ENCODE results near the gene GET3. TPM values are rescaled to one million over a fixed set of nuclear protein-coding genes. Genes with fewer than 3 reads are reported as not detected.

Gene GET3
- total RNA-seq, 1 experiment from 2014 or later, result 110 TPM

DNA sequence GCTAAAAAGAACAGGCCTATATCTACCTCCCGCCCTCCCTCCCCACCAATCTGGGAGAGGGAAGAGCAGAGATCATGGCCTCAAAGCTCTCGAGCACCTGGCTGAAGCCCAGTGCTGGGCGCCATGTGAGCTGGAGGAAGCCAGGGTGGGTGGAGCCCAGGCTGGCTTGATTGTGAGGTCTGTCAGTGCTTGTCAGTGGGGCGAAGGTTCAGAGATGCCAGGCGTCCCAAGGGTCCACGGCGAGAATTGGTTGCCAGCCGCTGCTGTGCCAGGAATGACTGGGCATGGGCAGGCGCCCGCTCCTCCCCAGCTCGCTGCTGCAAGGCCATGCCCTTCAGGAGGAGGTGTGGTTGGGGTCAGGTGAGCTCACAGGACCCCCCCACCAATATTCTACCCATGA lies 25.8 kb downstream of the GET3 start (continued):
- no peak for TF ChIP-seq SMAD3 (CRISPR knock-in tag; IDR thresholded peaks at IDR 0.05; ENCODE audit: borderline replicate concordance)
- TF ChIP-seq, protein P1, sequence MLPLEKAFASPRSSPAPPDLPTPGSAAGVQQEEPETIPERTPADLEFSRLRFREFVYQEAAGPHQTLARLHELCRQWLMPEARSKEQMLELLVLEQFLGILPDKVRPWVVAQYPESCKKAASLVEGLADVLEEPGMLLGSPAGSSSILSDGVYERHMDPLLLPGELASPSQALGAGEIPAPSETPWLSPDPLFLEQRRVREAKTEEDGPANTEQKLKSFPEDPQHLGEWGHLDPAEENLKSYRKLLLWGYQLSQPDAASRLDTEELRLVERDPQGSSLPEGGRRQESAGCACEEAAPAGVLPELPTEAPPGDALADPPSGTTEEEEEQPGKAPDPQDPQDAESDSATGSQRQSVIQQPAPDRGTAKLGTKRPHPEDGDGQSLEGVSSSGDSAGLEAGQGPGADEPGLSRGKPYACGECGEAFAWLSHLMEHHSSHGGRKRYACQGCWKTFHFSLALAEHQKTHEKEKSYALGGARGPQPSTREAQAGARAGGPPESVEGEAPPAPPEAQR (CRISPR knock-in tag; IDR thresholded peaks at IDR 0.05), result no peak
- no peak for TF ChIP-seq ZNF423 (CRISPR knock-in tag; IDR thresholded peaks at IDR 0.05)
- TF ChIP-seq TEAD4 (CRISPR knock-in tag; IDR thresholded peaks at IDR 0.05), result no peak

DNA sequence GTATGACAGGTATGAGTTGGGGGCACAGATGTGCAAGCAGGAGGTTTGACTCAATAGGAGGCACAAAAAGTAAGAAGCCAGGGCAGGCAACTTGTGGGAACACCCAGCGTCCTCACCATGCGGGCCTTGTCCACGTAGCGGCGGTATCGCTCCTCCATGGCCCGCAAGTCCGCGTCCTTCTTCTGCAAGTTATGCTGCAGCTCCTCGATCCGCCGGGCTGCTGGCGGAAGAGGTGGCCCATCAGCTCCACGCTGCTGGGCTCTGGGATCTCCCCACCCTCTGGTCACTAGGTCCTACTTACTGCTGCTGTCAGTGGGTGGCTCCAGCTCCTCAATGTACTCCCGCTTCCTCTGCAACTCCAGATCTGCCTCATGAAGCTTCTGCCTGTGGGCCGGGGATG lies 27.4 kb downstream of the GET3 start:
- Mint-ChIP-seq H3K4me3 (no peak overlapping the region), H3K27ac (no peak overlapping the region), H3K27me3 (ENCODE audit: low read depth) (no peaks in the 10 kb centered on the region), H3K9me3 (no peaks in the 10 kb centered on the region), H3K4me1 (peaks cover 8% of the 10 kb centered on the region; the same call in 1 of the 2 replicates), H3K36me3 (peaks cover 27% of the 10 kb centered on the region)
- TF ChIP-seq, protein P2, sequence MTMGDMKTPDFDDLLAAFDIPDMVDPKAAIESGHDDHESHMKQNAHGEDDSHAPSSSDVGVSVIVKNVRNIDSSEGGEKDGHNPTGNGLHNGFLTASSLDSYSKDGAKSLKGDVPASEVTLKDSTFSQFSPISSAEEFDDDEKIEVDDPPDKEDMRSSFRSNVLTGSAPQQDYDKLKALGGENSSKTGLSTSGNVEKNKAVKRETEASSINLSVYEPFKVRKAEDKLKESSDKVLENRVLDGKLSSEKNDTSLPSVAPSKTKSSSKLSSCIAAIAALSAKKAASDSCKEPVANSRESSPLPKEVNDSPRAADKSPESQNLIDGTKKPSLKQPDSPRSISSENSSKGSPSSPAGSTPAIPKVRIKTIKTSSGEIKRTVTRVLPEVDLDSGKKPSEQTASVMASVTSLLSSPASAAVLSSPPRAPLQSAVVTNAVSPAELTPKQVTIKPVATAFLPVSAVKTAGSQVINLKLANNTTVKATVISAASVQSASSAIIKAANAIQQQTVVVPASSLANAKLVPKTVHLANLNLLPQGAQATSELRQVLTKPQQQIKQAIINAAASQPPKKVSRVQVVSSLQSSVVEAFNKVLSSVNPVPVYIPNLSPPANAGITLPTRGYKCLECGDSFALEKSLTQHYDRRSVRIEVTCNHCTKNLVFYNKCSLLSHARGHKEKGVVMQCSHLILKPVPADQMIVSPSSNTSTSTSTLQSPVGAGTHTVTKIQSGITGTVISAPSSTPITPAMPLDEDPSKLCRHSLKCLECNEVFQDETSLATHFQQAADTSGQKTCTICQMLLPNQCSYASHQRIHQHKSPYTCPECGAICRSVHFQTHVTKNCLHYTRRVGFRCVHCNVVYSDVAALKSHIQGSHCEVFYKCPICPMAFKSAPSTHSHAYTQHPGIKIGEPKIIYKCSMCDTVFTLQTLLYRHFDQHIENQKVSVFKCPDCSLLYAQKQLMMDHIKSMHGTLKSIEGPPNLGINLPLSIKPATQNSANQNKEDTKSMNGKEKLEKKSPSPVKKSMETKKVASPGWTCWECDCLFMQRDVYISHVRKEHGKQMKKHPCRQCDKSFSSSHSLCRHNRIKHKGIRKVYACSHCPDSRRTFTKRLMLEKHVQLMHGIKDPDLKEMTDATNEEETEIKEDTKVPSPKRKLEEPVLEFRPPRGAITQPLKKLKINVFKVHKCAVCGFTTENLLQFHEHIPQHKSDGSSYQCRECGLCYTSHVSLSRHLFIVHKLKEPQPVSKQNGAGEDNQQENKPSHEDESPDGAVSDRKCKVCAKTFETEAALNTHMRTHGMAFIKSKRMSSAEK (CRISPR knock-in tag; IDR thresholded peaks at IDR 0.05; ENCODE audit: borderline replicate concordance), result no peak
- TF ChIP-seq, protein P3, sequence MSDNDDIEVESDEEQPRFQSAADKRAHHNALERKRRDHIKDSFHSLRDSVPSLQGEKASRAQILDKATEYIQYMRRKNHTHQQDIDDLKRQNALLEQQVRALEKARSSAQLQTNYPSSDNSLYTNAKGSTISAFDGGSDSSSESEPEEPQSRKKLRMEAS (CRISPR knock-in tag; IDR thresholded peaks at IDR 0.05), result no peak
- no peak for TF ChIP-seq ZNF121 (CRISPR knock-in tag; IDR thresholded peaks at IDR 0.05)
- TF ChIP-seq, protein P4, sequence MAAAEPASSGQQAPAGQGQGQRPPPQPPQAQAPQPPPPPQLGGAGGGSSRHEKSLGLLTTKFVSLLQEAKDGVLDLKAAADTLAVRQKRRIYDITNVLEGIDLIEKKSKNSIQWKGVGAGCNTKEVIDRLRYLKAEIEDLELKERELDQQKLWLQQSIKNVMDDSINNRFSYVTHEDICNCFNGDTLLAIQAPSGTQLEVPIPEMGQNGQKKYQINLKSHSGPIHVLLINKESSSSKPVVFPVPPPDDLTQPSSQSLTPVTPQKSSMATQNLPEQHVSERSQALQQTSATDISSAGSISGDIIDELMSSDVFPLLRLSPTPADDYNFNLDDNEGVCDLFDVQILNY (CRISPR knock-in tag; IDR thresholded peaks at IDR 0.05), result no peak
- TF ChIP-seq, protein P5, sequence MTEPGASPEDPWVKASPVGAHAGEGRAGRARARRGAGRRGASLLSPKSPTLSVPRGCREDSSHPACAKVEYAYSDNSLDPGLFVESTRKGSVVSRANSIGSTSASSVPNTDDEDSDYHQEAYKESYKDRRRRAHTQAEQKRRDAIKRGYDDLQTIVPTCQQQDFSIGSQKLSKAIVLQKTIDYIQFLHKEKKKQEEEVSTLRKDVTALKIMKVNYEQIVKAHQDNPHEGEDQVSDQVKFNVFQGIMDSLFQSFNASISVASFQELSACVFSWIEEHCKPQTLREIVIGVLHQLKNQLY (CRISPR knock-in tag; IDR thresholded peaks at IDR 0.05), result no peak
- TF ChIP-seq, protein P6, sequence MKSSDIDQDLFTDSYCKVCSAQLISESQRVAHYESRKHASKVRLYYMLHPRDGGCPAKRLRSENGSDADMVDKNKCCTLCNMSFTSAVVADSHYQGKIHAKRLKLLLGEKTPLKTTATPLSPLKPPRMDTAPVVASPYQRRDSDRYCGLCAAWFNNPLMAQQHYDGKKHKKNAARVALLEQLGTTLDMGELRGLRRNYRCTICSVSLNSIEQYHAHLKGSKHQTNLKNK (CRISPR knock-in tag; IDR thresholded peaks at IDR 0.05), result no peak
- no peak for TF ChIP-seq ZNF416 (CRISPR knock-in tag; IDR thresholded peaks at IDR 0.05)
- POLR2A ChIA-PET, result no interaction called here
- CTCF ChIA-PET, result interaction anchor here (0.9 to 11.1 kb wide), 5 partner anchors 12 to 83 kb away, joined by 4 to 341 read pairs (median 44); partner anchors contain the start of genes GET3, HOOK2, JUNB and PRDX2
- ATAC-seq (no peak), DNase-seq (ENCODE audit: low spot score) (no peak)

DNA sequence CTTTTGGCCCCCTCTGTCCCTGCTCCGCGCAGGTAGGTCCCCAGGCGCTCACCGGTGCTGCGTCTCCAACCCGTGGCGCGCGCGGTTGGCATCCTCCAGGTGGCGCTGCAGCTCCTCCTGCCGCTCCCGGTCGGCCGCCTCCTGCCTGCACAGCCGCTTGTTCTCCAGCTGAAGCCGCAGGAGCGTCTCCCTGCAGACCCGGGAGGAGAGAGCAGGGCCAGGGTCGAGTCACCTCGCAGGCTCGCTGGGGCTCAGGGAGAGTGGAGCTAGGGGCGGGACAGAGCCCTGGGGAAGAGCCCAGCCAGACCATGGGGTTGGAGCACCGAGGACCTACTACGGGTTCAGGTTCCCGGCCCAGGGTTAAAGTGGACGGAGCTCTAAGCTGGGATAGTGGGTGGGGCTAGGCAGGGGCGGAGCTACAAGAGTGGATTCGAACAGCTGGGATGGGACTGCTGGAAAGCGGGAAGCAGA lies 28.8 kb downstream of the GET3 start:
- peak; percentile 89 for DNase-seq (ENCODE audit: low spot score)
- no peaks in the 10 kb centered on the region; the same call in 1 of the 2 replicates for H3K27me3 Mint-ChIP-seq (ENCODE audit: low read depth)
- peak overlapping the region; percentile 60 for H3K4me3 Mint-ChIP-seq
- H3K36me3 Mint-ChIP-seq, result peaks cover 31% of the 10 kb centered on the region
- peak; percentile 73 for ATAC-seq
- H3K9me3 Mint-ChIP-seq, result no peaks in the 10 kb centered on the region
- peak overlapping the region; percentile 67; the same call in 1 of the 2 replicates for H3K27ac Mint-ChIP-seq
- ChIA-PET CTCF (interaction anchor here (0.7 to 11.1 kb wide), 33 partner anchors 8 to 199 kb away, joined by 3 to 341 read pairs (median 6); partner anchors contain the start of genes BEST2, DNASE2, FBXW9 and GCDH), POLR2A (interaction anchor here (0.6 to 2.2 kb wide), 6 partner anchors 8 to 203 kb away, joined by 3 to 12 read pairs (median 4); no protein-coding TSS in a partner anchor)
- peaks cover 13% of the 10 kb centered on the region for H3K4me1 Mint-ChIP-seq
- TF ChIP-seq, protein P3 (CRISPR knock-in tag; IDR thresholded peaks at IDR 0.05), result 0 out of 2 replicates have a peak, but pooled peaks have one; percentile 56
- TF ChIP-seq, protein P7, sequence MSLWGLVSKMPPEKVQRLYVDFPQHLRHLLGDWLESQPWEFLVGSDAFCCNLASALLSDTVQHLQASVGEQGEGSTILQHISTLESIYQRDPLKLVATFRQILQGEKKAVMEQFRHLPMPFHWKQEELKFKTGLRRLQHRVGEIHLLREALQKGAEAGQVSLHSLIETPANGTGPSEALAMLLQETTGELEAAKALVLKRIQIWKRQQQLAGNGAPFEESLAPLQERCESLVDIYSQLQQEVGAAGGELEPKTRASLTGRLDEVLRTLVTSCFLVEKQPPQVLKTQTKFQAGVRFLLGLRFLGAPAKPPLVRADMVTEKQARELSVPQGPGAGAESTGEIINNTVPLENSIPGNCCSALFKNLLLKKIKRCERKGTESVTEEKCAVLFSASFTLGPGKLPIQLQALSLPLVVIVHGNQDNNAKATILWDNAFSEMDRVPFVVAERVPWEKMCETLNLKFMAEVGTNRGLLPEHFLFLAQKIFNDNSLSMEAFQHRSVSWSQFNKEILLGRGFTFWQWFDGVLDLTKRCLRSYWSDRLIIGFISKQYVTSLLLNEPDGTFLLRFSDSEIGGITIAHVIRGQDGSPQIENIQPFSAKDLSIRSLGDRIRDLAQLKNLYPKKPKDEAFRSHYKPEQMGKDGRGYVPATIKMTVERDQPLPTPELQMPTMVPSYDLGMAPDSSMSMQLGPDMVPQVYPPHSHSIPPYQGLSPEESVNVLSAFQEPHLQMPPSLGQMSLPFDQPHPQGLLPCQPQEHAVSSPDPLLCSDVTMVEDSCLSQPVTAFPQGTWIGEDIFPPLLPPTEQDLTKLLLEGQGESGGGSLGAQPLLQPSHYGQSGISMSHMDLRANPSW (CRISPR knock-in tag; conservative IDR thresholded peaks at IDR 0.05; ENCODE audit: low read depth), result no peak
- TF ChIP-seq, protein P8, sequence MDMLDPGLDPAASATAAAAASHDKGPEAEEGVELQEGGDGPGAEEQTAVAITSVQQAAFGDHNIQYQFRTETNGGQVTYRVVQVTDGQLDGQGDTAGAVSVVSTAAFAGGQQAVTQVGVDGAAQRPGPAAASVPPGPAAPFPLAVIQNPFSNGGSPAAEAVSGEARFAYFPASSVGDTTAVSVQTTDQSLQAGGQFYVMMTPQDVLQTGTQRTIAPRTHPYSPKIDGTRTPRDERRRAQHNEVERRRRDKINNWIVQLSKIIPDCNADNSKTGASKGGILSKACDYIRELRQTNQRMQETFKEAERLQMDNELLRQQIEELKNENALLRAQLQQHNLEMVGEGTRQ (CRISPR knock-in tag; IDR thresholded peaks at IDR 0.05), result 0 out of 2 replicates have a peak, but pooled peaks have one; percentile 20
- peak; percentile 48; the same call in 1 of the 2 replicates for TF ChIP-seq ZBTB21 (CRISPR knock-in tag; IDR thresholded peaks at IDR 0.05; ENCODE audit: borderline replicate concordance)
- TF ChIP-seq PRRX2 (CRISPR knock-in tag; IDR thresholded peaks at IDR 0.05), result no peak
